HAP-1 (cell line): ENCODE data around the gene ARPC5L.
A peak's percentile ranks its signal among the peaks of the same experiment; 100 is the strongest.
"Not testable (repeated sequence)": the region's sequence is repeated elsewhere in the genome, so short reads cannot be mapped to it uniquely, and the experiment has no call there.

Source experiments
- DNase-seq, 2 experiments: peaks; one replicate each; pipeline ENCODE4 v3.0.0-alpha.2; 2016 to 2020; ENCODE audit warnings: low spot score in 2 of 2
- H3K27me3 ChIP-seq: fragments of 250-450 bp; sonication (Bioruptor Pico); 2 replicates; pipeline ENCODE4 v1.5.1; 2020; ENCODE audit warnings: low read depth, mild to moderate bottlenecking, moderate library complexity
- H3K36me3 ChIP-seq: fragments of 250-450 bp; sonication (Bioruptor Pico); replicated peaks from 2 replicates; pipeline ENCODE4 v1.5.1; 2020; ENCODE audit warnings: mild to moderate bottlenecking
- H3K4me1 ChIP-seq: fragments of 250-450 bp; sonication (Bioruptor Pico); 2 replicates; pipeline ENCODE4 v1.5.1; 2020; ENCODE audit warnings: mild to moderate bottlenecking
- H3K4me3 ChIP-seq: fragments of 250-450 bp; sonication (Bioruptor Pico); 2 replicates; pipeline ENCODE4 v1.5.1; 2020; ENCODE audit warnings: mild to moderate bottlenecking, moderate library complexity
- H3K9me3 ChIP-seq: fragments of 250-450 bp; sonication (Bioruptor Pico); 2 replicates; pipeline ENCODE4 v1.5.1; 2020; ENCODE audit warnings: mild to moderate bottlenecking, moderate library complexity
- in situ Hi-C: fragments of 300-500 bp; cut with MboI; formaldehyde crosslinking; loops from 3 replicates; pipeline ENCODE4 v1.14.3; 2020; ENCODE audit warnings: low sequenced_read_pairs, inconsistent platforms, mixed read lengths

The ARPC5L gene

GRCh38 chr9:124834591-124834990 is 27.3 kb upstream of the ARPC5L start:
- H3K36me3 ChIP-seq, result no peaks in the 10 kb centered on the region
- in situ Hi-C loops, result no loop called here
- H3K4me3 ChIP-seq, result no peak overlapping the region
- no peaks in the 10 kb centered on the region for H3K9me3 ChIP-seq
- DNase-seq, result no peak
- peaks cover 2% of the 10 kb centered on the region; the same call in 1 of the 2 replicates for H3K4me1 ChIP-seq
- H3K27me3 ChIP-seq, result no peaks in the 10 kb centered on the region

GRCh38 chr9:124835026-124835557 is 26.8 kb upstream of the ARPC5L start:
- H3K4me1 ChIP-seq, result peaks cover 2% of the 10 kb centered on the region; the same call in 1 of the 2 replicates
- peak; percentile 27 to 79 for DNase-seq
- no peak overlapping the region for H3K4me3 ChIP-seq
- H3K36me3 ChIP-seq, result no peaks in the 10 kb centered on the region
- no peaks in the 10 kb centered on the region for H3K9me3 ChIP-seq
- H3K27me3 ChIP-seq, result no peaks in the 10 kb centered on the region
- in situ Hi-C loops, result no loop called here

- H3K9me3 ChIP-seq, H3K27me3 ChIP-seq, H3K4me1 ChIP-seq, H3K36me3 ChIP-seq, in situ Hi-C loops, H3K4me3 ChIP-seq, DNase-seq: not testable (repeated sequence)
Measured at GRCh38 chr9:124838132-124838531, 23.8 kb upstream of the ARPC5L start.

GRCh38 chr9:124838567-124839275 is 23.2 kb upstream of the ARPC5L start:
- H3K4me1 ChIP-seq, H3K36me3 ChIP-seq, H3K9me3 ChIP-seq, H3K4me3 ChIP-seq, H3K27me3 ChIP-seq, DNase-seq, in situ Hi-C loops: not testable (repeated sequence)

GRCh38 chr9:124839612-124840299 is 22.2 kb upstream of the ARPC5L start:
- peak in 1 of 2 experiments; percentile 60 for DNase-seq
- in situ Hi-C loops, result no loop called here
- no peaks in the 10 kb centered on the region for H3K27me3 ChIP-seq
- H3K4me1 ChIP-seq, result peaks cover 2% of the 10 kb centered on the region; the same call in 1 of the 2 replicates
- H3K36me3 ChIP-seq, result no peaks in the 10 kb centered on the region
- no peak overlapping the region for H3K4me3 ChIP-seq
- no peaks in the 10 kb centered on the region for H3K9me3 ChIP-seq

- DNase-seq, result peak in 1 of 2 experiments; percentile 47
- in situ Hi-C loops, result no loop called here
- no peak overlapping the region for H3K4me3 ChIP-seq
Measured at GRCh38 chr9:124840300-124840833, 21.6 kb upstream of the ARPC5L start.

GRCh38 chr9:124841075-124841821 is 20.7 kb upstream of the ARPC5L start:
- DNase-seq, result no peak
- Histone ChIP-seq H3K36me3 (no peaks in the 10 kb centered on the region), H3K27me3 (no peaks in the 10 kb centered on the region), H3K4me1 (no peaks in the 10 kb centered on the region), H3K9me3 (no peaks in the 10 kb centered on the region), H3K4me3 (no peak overlapping the region)
- in situ Hi-C loops, result no loop called here

More at GRCh38 chr9:124840300-124840833, 21.6 kb upstream of the ARPC5L start:
- Histone ChIP-seq H3K9me3 (no peaks in the 10 kb centered on the region), H3K36me3 (no peaks in the 10 kb centered on the region), H3K27me3 (no peaks in the 10 kb centered on the region), H3K4me1 (no peaks in the 10 kb centered on the region; the same call in 1 of the 2 replicates)

- no peaks in the 10 kb centered on the region for H3K9me3 ChIP-seq
- DNase-seq, result no peak
- no peaks in the 10 kb centered on the region for H3K4me1 ChIP-seq
- H3K36me3 ChIP-seq, result no peaks in the 10 kb centered on the region
- no peaks in the 10 kb centered on the region for H3K27me3 ChIP-seq
- in situ Hi-C loops, result no loop called here
- no peak overlapping the region for H3K4me3 ChIP-seq
Measured at GRCh38 chr9:124843456-124844034, 18.4 kb upstream of the ARPC5L start.

GRCh38 chr9:124844291-124844690 is 17.6 kb upstream of the ARPC5L start:
- DNase-seq, result no peak
- Histone ChIP-seq H3K27me3 (no peaks in the 10 kb centered on the region), H3K4me3 (no peak overlapping the region), H3K9me3 (no peaks in the 10 kb centered on the region), H3K36me3 (no peaks in the 10 kb centered on the region), H3K4me1 (no peaks in the 10 kb centered on the region)
- in situ Hi-C loops, result no loop called here

- H3K36me3 ChIP-seq, in situ Hi-C loops, H3K4me3 ChIP-seq, H3K9me3 ChIP-seq, H3K27me3 ChIP-seq, H3K4me1 ChIP-seq, DNase-seq: not testable (repeated sequence)
Measured at GRCh38 chr9:124846467-124846866, 15.5 kb upstream of the ARPC5L start.

GRCh38 chr9:124846969-124847368 is 15.0 kb upstream of the ARPC5L start:
- Histone ChIP-seq H3K27me3 (no peaks in the 10 kb centered on the region), H3K4me1 (no peaks in the 10 kb centered on the region), H3K36me3 (no peaks in the 10 kb centered on the region), H3K9me3 (no peaks in the 10 kb centered on the region), H3K4me3 (no peak overlapping the region)
- no peak for DNase-seq
- in situ Hi-C loops, result no loop called here

GRCh38 chr9:124849801-124850200 is 12.1 kb upstream of the ARPC5L start:
- no peak overlapping the region for H3K4me3 ChIP-seq
- no peaks in the 10 kb centered on the region for H3K36me3 ChIP-seq
- in situ Hi-C loops, result loop anchor here (5.0 kb wide), 1 partner anchor 78 kb away; the partner anchor contains the start of gene NR6A1
- no peaks in the 10 kb centered on the region for H3K27me3 ChIP-seq
- peaks cover 8% of the 10 kb centered on the region for H3K4me1 ChIP-seq
- peak in 1 of 2 experiments; percentile 57 for DNase-seq
- no peaks in the 10 kb centered on the region for H3K9me3 ChIP-seq
